H1 (cell line): ENCODE measurements around the gene CRACDL.

Experiments used
- TAF1 ChIP-seq: IDR thresholded peaks from 2 replicates; pipeline ENCODE4 v1.6.1; 2011; ENCODE audit warnings: mild to moderate bottlenecking, low read depth, low read length
- TEAD4 ChIP-seq: IDR thresholded peaks from 2 replicates; pipeline ENCODE4 v1.6.1; 2012; ENCODE audit warnings: low read depth, low read length, inconsistent platforms, mixed read lengths
- ZNF274 ChIP-seq: IDR thresholded peaks from 2 replicates; pipeline ENCODE4 v1.7.0; 2012; ENCODE audit warnings: low read length, borderline replicate concordance; ENCODE audit errors: extremely low read depth

DNA sequence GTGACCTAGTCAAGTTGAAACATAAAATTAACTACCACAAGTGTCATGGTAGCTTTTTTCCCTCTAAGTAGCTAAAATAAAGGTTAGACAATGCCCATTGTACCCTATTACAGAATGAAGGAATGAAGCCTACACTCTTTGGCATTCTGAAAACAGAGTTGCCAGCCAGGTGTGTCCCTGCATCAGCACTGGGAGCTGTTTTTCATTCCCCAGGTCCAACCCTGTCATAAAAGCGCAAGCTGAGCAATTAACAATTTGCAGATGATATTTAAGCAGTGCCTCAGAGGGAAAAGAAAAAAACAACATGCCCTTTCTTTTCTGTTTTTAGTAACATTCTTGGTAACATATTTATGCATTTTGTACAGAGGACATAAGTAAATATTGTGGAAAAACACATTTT is 158.3 kb downstream of the CRACDL start:
- TF ChIP-seq TEAD4 (no peak), ZNF274 (no peak), TAF1 (no peak)
